Neural cell (in vitro differentiated cells): Measurements from ENCODE around the gene CACNA1H. TPM values are rescaled to one million over a fixed set of nuclear protein-coding genes. Genes with fewer than 3 reads are reported as not detected.

Experiments
- H2AFZ ChIP-seq: fragments of 200-600, 300-800 bp; sonication (generic), shearing (Covaris generic); 2 replicates; pipeline ENCODE4 v1.6.0; 2014; ENCODE audit warnings: low read depth, mild to moderate bottlenecking, antibody characterized with exemption, low read length, moderate library complexity
- H3F3A ChIP-seq: fragments of 200-600 bp; shearing (Covaris generic); 2 replicates; pipeline ENCODE4 v1.6.1; 2016; ENCODE audit warnings: mild to moderate bottlenecking, moderate library complexity, mixed read lengths, antibody characterized with exemption, low read length; ENCODE audit not compliant: insufficient read depth, poor library complexity, severe bottlenecking
- H3K27ac ChIP-seq: fragments of 200-600, 300-800 bp; sonication (generic), shearing (Covaris generic); 2 replicates; pipeline ENCODE4 v1.5.1; 2014; ENCODE audit warnings: mild to moderate bottlenecking, low read length, moderate library complexity
- H3K27me3 ChIP-seq: fragments of 300-800, 200-600 bp; sonication (generic), shearing (Covaris generic); 2 replicates; pipeline ENCODE4 v1.6.0; 2014; ENCODE audit warnings: mild to moderate bottlenecking, low read depth, low read length, moderate library complexity; ENCODE audit not compliant: insufficient read depth
- H3K36me3 ChIP-seq: fragments of 300-800, 200-600 bp; sonication (generic), shearing (Covaris generic); 2 replicates; pipeline ENCODE4 v1.5.1; 2014; ENCODE audit warnings: mild to moderate bottlenecking, antibody characterized with exemption, low read length, moderate library complexity; ENCODE audit not compliant: insufficient read depth
- H3K4me2 ChIP-seq: fragments of 300-800, 200-600 bp; sonication (generic), shearing (Covaris generic); 2 replicates; pipeline ENCODE4 v1.6.0; 2014; ENCODE audit warnings: mild to moderate bottlenecking, low read length
- H3K4me3 ChIP-seq: fragments of 300-800, 200-600 bp; sonication (generic), shearing (Covaris generic); 2 replicates; pipeline ENCODE4 v1.5.1; 2014; ENCODE audit warnings: mild to moderate bottlenecking, low read length, moderate library complexity
- H3K79me2 ChIP-seq: fragments of 200-600 bp; shearing (Covaris generic); replicated peaks from 2 replicates; pipeline ENCODE4 v1.6.0; 2014; ENCODE audit warnings: mild to moderate bottlenecking, low read length, moderate library complexity; ENCODE audit not compliant: insufficient read depth
- H3K9ac ChIP-seq: fragments of 300-800, 200-600 bp; sonication (generic), shearing (Covaris generic); 2 replicates; pipeline ENCODE4 v1.6.1; 2016; ENCODE audit warnings: mild to moderate bottlenecking, low read length, mixed read lengths
- H3K9me2 ChIP-seq: fragments of 200-600 bp; shearing (Covaris generic); 2 replicates; pipeline ENCODE4 v1.6.1; 2016; ENCODE audit warnings: mild to moderate bottlenecking, low read length, mixed read lengths; ENCODE audit not compliant: insufficient read depth
- H3K9me3 ChIP-seq: fragments of 200-600, 300-800 bp; sonication (generic), shearing (Covaris generic); 2 replicates; pipeline ENCODE4 v1.6.1; 2016; ENCODE audit warnings: mild to moderate bottlenecking, mixed run types, low read length, moderate library complexity, mixed read lengths
- H4K20me1 ChIP-seq: fragments of 200-600 bp; shearing (Covaris generic); 2 replicates; pipeline ENCODE4 v1.6.1; 2016; ENCODE audit warnings: mild to moderate bottlenecking, mixed run types; ENCODE audit not compliant: insufficient read depth
- EP300 ChIP-seq: fragments of 450-650 bp; conservative IDR thresholded peaks from 2 replicates; pipeline ENCODE4 v1.6.1; 2014; ENCODE audit warnings: antibody characterized with exemption, mild to moderate bottlenecking, moderate library complexity; ENCODE audit not compliant: poor library complexity, severe bottlenecking
- EZH2 ChIP-seq: fragments of 200-600, 300-800 bp; shearing (Covaris generic), sonication (generic); IDR thresholded peaks from 2 replicates; pipeline ENCODE4 v1.6.1; 2014; ENCODE audit warnings: antibody characterized with exemption, low read length, borderline replicate concordance, mild to moderate bottlenecking; ENCODE audit not compliant: insufficient read depth, poor library complexity, severe bottlenecking
- MXI1 ChIP-seq: fragments of 450-650 bp; conservative IDR thresholded peaks from 2 replicates; pipeline ENCODE4 v1.6.1; 2014; ENCODE audit warnings: antibody characterized with exemption, mild to moderate bottlenecking; ENCODE audit not compliant: poor library complexity, severe bottlenecking
- POLR2AphosphoS5 ChIP-seq: IDR thresholded peaks from 2 replicates; pipeline ENCODE4 v1.6.1; 2012
- RAD21 ChIP-seq: fragments of 450-650 bp; conservative IDR thresholded peaks from 2 replicates; pipeline ENCODE4 v1.6.1; 2014; ENCODE audit warnings: antibody characterized with exemption, mild to moderate bottlenecking, moderate library complexity
- SMC3 ChIP-seq: fragments of 450-650 bp; conservative IDR thresholded peaks from 2 replicates; pipeline ENCODE4 v1.6.1; 2014; ENCODE audit warnings: antibody characterized with exemption, mild to moderate bottlenecking, moderate library complexity; ENCODE audit not compliant: poor library complexity
- TAF1 ChIP-seq: IDR thresholded peaks from 2 replicates; pipeline ENCODE4 v1.6.1; 2012; ENCODE audit warnings: low read depth
- polyA plus RNA-seq: library from polyadenylated mRNA; depleted of rRNA; stranded (reverse); fragments of >200 nt; gene quantifications from 2 replicates; pipeline ENCODE4 v1.2.3, GENCODE V29; 2014
- TF ChIP-seq, protein P1 (sequence below): IDR thresholded peaks from 2 replicates; pipeline ENCODE4 v1.6.1; 2012; ENCODE audit warnings: borderline replicate concordance
- TF ChIP-seq, protein P2 (sequence below): fragments of 450-650 bp; IDR thresholded peaks from 2 replicates; pipeline ENCODE4 v1.5.1; 2014; ENCODE audit warnings: antibody characterized with exemption, mild to moderate bottlenecking, moderate library complexity; ENCODE audit not compliant: poor library complexity, severe bottlenecking

Gene CACNA1H
- polyA plus RNA-seq, 1 donor from 2014 or later = 27.7 TPM

DNA sequence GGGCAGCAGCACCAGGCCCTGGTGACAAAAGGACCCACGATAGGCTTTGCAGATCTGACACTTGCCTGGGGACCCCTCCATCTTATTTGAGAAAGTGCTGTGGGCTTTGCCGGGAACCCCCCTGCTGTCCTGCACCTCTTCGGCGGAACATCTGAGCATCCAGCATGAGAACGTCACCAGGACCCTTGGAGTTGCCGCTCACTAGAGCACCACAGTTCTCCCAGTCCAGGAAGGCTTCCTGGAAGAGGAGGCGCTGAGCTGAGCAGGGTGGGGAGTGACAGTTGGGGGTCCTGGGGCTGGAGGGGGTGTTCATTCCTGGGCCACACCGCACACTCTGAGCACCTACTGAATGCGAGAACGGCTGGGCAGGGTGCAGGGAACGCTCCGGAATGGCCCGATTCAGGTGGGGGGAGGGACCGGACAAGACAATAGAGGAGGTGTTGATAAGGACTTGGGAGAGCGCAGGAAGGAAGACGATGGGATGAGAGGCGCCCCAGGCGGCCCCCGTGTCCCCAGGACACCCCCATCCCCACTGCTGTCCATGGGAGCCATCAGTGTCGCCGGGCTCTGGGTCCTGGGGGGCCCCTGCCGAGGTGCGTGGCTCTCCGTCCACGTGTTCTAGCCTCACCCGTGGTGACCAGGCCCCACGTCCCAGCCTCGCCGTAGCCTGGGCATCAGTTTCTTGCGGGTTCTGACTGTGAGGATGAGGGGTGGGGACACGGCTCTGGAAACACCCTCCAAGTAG is 24.8 kb upstream of the CACNA1H start:
- Histone ChIP-seq H3K36me3 (no peaks in the 10 kb centered on the region), H2AFZ (no peak overlapping the region), H3K9me3 (no peaks in the 10 kb centered on the region), H3K9ac (no peak overlapping the region), H3K27ac (no peak overlapping the region), H4K20me1 (no peaks in the 10 kb centered on the region), H3K79me2 (no peaks in the 10 kb centered on the region), H3K9me2 (no peaks in the 10 kb centered on the region), H3F3A (no peaks in the 10 kb centered on the region), H3K4me2 (no peak overlapping the region), H3K27me3 (no peaks in the 10 kb centered on the region), H3K4me3 (no peak overlapping the region)
- TF ChIP-seq MXI1 (no peak), EZH2 (no peak), EP300 (no peak), SMC3 (no peak), RAD21 (no peak), TAF1 (no peak), POLR2AphosphoS5 (no peak)
- TF ChIP-seq, protein P1, sequence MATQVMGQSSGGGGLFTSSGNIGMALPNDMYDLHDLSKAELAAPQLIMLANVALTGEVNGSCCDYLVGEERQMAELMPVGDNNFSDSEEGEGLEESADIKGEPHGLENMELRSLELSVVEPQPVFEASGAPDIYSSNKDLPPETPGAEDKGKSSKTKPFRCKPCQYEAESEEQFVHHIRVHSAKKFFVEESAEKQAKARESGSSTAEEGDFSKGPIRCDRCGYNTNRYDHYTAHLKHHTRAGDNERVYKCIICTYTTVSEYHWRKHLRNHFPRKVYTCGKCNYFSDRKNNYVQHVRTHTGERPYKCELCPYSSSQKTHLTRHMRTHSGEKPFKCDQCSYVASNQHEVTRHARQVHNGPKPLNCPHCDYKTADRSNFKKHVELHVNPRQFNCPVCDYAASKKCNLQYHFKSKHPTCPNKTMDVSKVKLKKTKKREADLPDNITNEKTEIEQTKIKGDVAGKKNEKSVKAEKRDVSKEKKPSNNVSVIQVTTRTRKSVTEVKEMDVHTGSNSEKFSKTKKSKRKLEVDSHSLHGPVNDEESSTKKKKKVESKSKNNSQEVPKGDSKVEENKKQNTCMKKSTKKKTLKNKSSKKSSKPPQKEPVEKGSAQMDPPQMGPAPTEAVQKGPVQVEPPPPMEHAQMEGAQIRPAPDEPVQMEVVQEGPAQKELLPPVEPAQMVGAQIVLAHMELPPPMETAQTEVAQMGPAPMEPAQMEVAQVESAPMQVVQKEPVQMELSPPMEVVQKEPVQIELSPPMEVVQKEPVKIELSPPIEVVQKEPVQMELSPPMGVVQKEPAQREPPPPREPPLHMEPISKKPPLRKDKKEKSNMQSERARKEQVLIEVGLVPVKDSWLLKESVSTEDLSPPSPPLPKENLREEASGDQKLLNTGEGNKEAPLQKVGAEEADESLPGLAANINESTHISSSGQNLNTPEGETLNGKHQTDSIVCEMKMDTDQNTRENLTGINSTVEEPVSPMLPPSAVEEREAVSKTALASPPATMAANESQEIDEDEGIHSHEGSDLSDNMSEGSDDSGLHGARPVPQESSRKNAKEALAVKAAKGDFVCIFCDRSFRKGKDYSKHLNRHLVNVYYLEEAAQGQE = no peak
- TF ChIP-seq, protein P2, sequence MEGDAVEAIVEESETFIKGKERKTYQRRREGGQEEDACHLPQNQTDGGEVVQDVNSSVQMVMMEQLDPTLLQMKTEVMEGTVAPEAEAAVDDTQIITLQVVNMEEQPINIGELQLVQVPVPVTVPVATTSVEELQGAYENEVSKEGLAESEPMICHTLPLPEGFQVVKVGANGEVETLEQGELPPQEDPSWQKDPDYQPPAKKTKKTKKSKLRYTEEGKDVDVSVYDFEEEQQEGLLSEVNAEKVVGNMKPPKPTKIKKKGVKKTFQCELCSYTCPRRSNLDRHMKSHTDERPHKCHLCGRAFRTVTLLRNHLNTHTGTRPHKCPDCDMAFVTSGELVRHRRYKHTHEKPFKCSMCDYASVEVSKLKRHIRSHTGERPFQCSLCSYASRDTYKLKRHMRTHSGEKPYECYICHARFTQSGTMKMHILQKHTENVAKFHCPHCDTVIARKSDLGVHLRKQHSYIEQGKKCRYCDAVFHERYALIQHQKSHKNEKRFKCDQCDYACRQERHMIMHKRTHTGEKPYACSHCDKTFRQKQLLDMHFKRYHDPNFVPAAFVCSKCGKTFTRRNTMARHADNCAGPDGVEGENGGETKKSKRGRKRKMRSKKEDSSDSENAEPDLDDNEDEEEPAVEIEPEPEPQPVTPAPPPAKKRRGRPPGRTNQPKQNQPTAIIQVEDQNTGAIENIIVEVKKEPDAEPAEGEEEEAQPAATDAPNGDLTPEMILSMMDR = no peak

DNA sequence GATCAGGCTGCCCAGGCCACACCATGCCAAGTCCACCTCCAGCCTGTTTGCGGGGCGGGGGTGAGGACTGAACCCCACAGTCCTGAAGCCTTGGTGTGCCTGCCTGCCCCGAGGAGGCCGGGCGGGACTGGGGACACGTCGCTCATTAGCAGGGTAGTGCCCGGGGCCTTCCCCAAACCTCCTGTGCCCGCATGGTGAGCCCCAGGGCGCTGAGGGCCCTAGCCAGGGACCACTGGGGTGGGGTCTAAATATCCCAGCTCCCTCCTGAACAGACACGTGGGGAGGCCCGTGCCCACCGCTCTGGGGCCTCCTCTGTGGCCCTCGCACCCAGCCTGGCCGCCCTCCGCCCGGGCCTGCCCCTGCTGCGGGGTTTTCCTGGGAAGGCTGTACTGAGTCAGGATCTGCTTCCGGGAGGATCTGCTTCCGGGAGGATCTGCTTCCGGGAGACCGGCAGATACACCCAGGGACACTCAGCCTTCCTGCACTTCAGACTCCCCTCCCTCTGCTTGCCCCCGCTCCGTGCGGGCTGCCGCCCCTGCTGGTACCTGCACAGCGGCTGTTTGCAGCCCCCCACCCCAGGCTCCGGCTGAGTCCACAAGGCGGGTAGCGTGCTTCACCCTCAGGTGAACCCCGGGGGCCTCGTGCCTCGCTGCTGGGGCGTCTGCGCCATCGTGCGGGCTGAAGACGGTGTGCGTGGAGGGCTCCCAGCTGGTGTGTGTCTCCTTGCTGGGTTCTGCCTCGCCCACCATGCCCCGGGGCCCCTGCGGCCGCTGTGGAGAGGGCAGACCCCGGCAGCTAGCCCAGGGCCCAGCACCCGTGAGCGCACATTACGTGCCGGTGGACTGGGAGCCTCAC is 23.6 kb upstream of the CACNA1H start:
- no peaks in the 10 kb centered on the region for H3K79me2 ChIP-seq
- H3K4me3 ChIP-seq = no peak overlapping the region
- H2AFZ ChIP-seq = no peak overlapping the region
- no peaks in the 10 kb centered on the region for H3K27me3 ChIP-seq
- H3F3A ChIP-seq = no peaks in the 10 kb centered on the region
- H3K27ac ChIP-seq = no peak overlapping the region
- H3K36me3 ChIP-seq = no peaks in the 10 kb centered on the region
- H3K4me2 ChIP-seq = no peak overlapping the region
- no peaks in the 10 kb centered on the region for H3K9me2 ChIP-seq
- no peak for TF ChIP-seq EP300
- no peak for TF ChIP-seq RAD21
- TF ChIP-seq, protein P2 = no peak
- TF ChIP-seq SMC3 = no peak
- H3K9me3 ChIP-seq = no peaks in the 10 kb centered on the region
- H4K20me1 ChIP-seq = no peaks in the 10 kb centered on the region
- no peak overlapping the region for H3K9ac ChIP-seq
